Measurements from ENCODE around the gene CLASP2. TPM values are rescaled to one million over a fixed set of nuclear protein-coding genes. Genes with fewer than 3 reads are reported as not detected.
"Not testable (repeated sequence)": the region's sequence is repeated elsewhere in the genome, so short reads cannot be mapped to it uniquely, and the experiment has no call there.

Gene CLASP2
- total and polyA plus RNA-seq, 7 donors = 4.8 to 122 (median 77.7) TPM

GRCh38 chr3:33456756-33457155 lies 261.3 kb downstream of the CLASP2 start:
- H3K4me3 ChIP-seq = no peak overlapping the region
- H3K9me3 ChIP-seq = no peaks in the 10 kb centered on the region
- no peak for TF ChIP-seq EP300 (IDR thresholded peaks at IDR 0.05)
- TF ChIP-seq POLR2AphosphoS5 (IDR thresholded peaks at IDR 0.05) = no peak
- TF ChIP-seq POLR2A (IDR thresholded peaks at IDR 0.05) = no peak
- 86 to 89% methylated on average over 2 of the region's 2 CpGs for WGBS, 2 donors
- DNase-seq = no peak
- no peaks in the 10 kb centered on the region for H3K36me3 ChIP-seq
- intact Hi-C loops (cut with DNase I) = no loop called here
- no peak overlapping the region for H3K27ac ChIP-seq
- no peaks in the 10 kb centered on the region for H3K27me3 ChIP-seq
- no peaks in the 10 kb centered on the region for H3K4me1 ChIP-seq

DNA sequence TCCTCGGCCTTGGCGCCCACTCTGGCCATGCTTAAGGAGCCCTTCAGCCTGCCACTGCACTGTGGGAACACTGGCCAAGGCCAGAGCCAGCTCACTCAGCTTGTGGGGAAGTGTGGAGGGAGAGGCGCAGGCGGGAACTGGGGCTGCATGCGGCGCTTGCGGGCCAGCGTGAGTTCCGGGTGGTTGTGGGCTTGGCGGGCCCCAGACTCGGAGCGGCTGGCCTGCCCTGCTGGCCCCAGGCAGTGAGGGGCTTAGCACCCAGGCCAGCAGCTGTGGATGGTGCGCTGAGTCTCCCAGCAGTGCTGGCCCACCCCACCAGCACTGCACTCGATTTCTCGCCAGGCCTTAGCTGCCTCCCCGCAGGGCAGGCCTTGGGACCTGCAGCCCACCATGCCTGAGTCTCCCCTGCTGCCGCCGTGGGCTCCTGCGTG lies 264.7 kb downstream of the CLASP2 start:
- H3K9me3 ChIP-seq = no peaks in the 10 kb centered on the region
- H3K4me1 ChIP-seq = no peaks in the 10 kb centered on the region
- no peak for DNase-seq
- no peak overlapping the region for H3K4me3 ChIP-seq
- intact Hi-C loops (cut with DNase I) = no loop called here
- TF ChIP-seq POLR2A (IDR thresholded peaks at IDR 0.05) (no peak), POLR2AphosphoS5 (IDR thresholded peaks at IDR 0.05) (no peak), CTCF (IDR thresholded peaks at IDR 0.05) (no peak)
- WGBS, 2 donors = 95 to 98% methylated on average over 19 of the region's 19 CpGs
- no peaks in the 10 kb centered on the region for H3K36me3 ChIP-seq
- no peaks in the 10 kb centered on the region for H3K27me3 ChIP-seq
- no peak overlapping the region for H3K27ac ChIP-seq

DNA sequence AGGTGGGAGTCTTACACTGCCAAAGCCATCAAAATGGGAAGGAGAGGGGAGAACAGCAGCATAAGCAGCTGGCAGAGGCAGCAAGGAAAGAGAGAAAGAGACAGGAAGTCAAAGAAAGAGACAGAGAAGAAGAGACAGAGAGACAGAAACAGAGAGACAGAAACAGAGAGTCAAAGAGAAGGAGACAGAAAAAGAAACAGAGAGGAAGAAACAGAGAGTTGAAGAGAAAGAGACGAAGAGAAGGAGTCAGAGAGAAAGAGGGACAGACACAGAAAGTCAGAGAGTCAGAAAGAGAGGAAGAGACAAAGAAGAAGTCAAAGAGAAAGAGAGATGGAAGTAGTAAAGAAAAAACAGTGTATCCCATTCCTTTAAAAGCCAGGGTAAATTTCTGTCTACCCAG lies 266.1 kb downstream of the CLASP2 start:
- 92% methylated on average over 1 of the region's 1 CpG for WGBS, 2 donors
- H3K36me3 ChIP-seq; intact Hi-C loops (cut with DNase I); DNase-seq; H3K27me3 ChIP-seq; H3K9me3 ChIP-seq; H3K4me3 ChIP-seq; H3K27ac ChIP-seq; H3K4me1 ChIP-seq: not testable (repeated sequence)

DNA sequence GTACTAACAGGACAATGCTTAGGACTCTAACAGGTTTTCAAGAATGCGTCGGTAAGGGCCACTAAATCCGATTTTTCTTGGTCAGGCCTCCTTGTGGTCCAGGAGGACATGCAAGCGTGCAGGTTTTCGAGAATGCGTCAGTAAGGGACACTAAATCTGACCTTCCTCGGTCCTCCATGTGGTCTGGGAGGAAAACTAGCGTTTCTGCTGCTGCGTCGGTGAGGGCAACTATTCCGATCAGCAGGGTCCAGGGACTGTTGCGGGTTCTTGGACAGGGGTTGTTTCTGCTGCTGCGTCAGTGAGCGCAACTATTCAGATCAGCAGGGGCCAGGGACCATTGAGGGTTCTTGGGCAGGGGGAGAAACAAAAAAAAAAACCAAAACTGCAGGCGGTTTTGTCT lies 270.1 kb downstream of the CLASP2 start:
- intact Hi-C loops (cut with DNase I) = loop anchor here (10.0 kb wide), 1 partner anchor 207 kb away; no protein-coding TSS in a partner anchor

DNA sequence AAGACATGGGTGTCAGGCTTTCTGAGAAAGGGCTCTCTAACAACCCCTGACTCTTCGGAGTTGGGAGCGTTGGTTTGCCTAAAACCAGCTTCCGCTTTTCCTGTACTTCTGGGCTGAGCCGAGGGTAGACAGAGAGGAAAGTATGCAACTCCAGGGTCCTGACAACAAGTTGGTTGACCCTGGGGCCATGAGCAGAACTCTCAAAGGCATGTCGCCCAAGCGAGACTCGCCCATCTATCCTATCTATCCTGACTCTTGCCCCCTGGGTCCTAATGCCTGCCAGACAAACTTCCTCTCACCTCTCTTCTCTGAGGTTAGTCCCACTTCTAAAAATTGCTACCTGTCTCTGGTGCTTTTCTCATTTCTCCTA lies 270.8 kb downstream of the CLASP2 start:
- not testable (repeated sequence) for H3K36me3 ChIP-seq, H3K27me3 ChIP-seq, H3K9me3 ChIP-seq, DNase-seq, H3K27ac ChIP-seq, H3K4me3 ChIP-seq, H3K4me1 ChIP-seq
- intact Hi-C loops (cut with DNase I) = loop anchor here (10.0 kb wide), 1 partner anchor 208 kb away; no protein-coding TSS in a partner anchor
- WGBS, 2 donors = 89 to 91% methylated on average over 7 of the region's 7 CpGs

More for the DNA sequence above, 270.1 kb downstream of the CLASP2 start:
- H3K27ac ChIP-seq = no peak overlapping the region
- 95 to 97% methylated on average over 15 of the region's 15 CpGs for WGBS, 2 donors
- no peaks in the 10 kb centered on the region for H3K36me3 ChIP-seq
- DNase-seq = no peak
- no peak overlapping the region for H3K4me3 ChIP-seq
- H3K9me3 ChIP-seq = no peaks in the 10 kb centered on the region
- H3K27me3 ChIP-seq = no peaks in the 10 kb centered on the region
- TF ChIP-seq POLR2A (IDR thresholded peaks at IDR 0.05) (no peak), EP300 (IDR thresholded peaks at IDR 0.05) (no peak), POLR2AphosphoS5 (IDR thresholded peaks at IDR 0.05) (no peak), CTCF (IDR thresholded peaks at IDR 0.05) (no peak)
- H3K4me1 ChIP-seq = no peaks in the 10 kb centered on the region

Small RNA genes within 50 kb of the gene (small RNA-seq; reads per million reads assigned to genes)
- 0 reads per million in 3 donors for gene COX6CP10
- gene RNA5SP128 = 0 reads per million in 3 donors

Other genes starting within 250 kb of the CLASP2 start
- 100 to 1,000 TPM in 3 of 4 donors, 10 to 100 TPM in 1; 77.1 to 125 (median 114) TPM for gene PDCD6IP, start 80.4 kb upstream of the CLASP2 start, total RNA-seq
- 10 to 100 TPM; 51.1 to 97.6 (median 80.2) TPM for gene PDCD6IP, start 80.4 kb upstream of the CLASP2 start, polyA plus RNA-seq